WTC11 (cell line): ENCODE data around the gene MNX1.

Experiments
- IRF1 ChIP-seq: sonication (generic); formaldehyde crosslinking; IDR thresholded peaks from 2 replicates; pipeline ENCODE4 v1.8.0; 2023; ENCODE audit warnings: missing genetic modification reagents
- JAZF1 ChIP-seq: fragments of 250-450 bp; sonication (Bioruptor Pico); IDR thresholded peaks from 2 replicates; pipeline ENCODE4 v1.9.0; 2021; ENCODE audit warnings: moderate library complexity, mild to moderate bottlenecking, inconsistent platforms
- TP53 ChIP-seq: sonication (generic); formaldehyde crosslinking; IDR thresholded peaks from 2 replicates; pipeline ENCODE4 v1.8.1; 2023; ENCODE audit warnings: mild to moderate bottlenecking, missing genetic modification reagents
- TF ChIP-seq, protein P1 (sequence below): fragments of 200-600 bp; IDR thresholded peaks from 2 replicates; pipeline ENCODE4 v1.8.0; 2022; ENCODE audit warnings: antibody characterized with exemption
- TF ChIP-seq, protein P2 (sequence below): sonication (generic); formaldehyde crosslinking; IDR thresholded peaks from 2 replicates; pipeline ENCODE4 v1.8.1; 2022; ENCODE audit warnings: low read depth, mild to moderate bottlenecking, moderate library complexity, missing genetic modification reagents, borderline replicate concordance

- TF ChIP-seq, protein P1, sequence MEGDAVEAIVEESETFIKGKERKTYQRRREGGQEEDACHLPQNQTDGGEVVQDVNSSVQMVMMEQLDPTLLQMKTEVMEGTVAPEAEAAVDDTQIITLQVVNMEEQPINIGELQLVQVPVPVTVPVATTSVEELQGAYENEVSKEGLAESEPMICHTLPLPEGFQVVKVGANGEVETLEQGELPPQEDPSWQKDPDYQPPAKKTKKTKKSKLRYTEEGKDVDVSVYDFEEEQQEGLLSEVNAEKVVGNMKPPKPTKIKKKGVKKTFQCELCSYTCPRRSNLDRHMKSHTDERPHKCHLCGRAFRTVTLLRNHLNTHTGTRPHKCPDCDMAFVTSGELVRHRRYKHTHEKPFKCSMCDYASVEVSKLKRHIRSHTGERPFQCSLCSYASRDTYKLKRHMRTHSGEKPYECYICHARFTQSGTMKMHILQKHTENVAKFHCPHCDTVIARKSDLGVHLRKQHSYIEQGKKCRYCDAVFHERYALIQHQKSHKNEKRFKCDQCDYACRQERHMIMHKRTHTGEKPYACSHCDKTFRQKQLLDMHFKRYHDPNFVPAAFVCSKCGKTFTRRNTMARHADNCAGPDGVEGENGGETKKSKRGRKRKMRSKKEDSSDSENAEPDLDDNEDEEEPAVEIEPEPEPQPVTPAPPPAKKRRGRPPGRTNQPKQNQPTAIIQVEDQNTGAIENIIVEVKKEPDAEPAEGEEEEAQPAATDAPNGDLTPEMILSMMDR: no peak
- no peak for TF ChIP-seq IRF1 (CRISPR knock-in tag)
- TF ChIP-seq, protein P2, sequence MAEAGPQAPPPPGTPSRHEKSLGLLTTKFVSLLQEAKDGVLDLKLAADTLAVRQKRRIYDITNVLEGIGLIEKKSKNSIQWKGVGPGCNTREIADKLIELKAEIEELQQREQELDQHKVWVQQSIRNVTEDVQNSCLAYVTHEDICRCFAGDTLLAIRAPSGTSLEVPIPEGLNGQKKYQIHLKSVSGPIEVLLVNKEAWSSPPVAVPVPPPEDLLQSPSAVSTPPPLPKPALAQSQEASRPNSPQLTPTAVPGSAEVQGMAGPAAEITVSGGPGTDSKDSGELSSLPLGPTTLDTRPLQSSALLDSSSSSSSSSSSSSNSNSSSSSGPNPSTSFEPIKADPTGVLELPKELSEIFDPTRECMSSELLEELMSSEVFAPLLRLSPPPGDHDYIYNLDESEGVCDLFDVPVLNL (CRISPR knock-in tag): no peak
- no peak for TF ChIP-seq JAZF1 (CRISPR knock-in tag)
- TF ChIP-seq TP53: no peak
These were observed 23.3 kb upstream of the MNX1 start for GRCh38 chr7:157033483-157034473.
